HepG2 (cell line): Measurements from ENCODE around the gene XPO1. TPM values are rescaled to one million over a fixed set of nuclear protein-coding genes. Genes with fewer than 3 reads are reported as not detected.
A peak's percentile ranks its signal among the peaks of the same experiment; 100 is the strongest.

Source experiments
- ISX ChIP-seq: sonication (generic); formaldehyde crosslinking; conservative IDR thresholded peaks from 2 replicates; pipeline ENCODE4 v1.5.0; 2020; ENCODE audit warnings: missing genetic modification reagents
- KMT2B ChIP-seq: IDR thresholded peaks from 2 replicates; pipeline ENCODE4 v1.6.1; 2016; ENCODE audit warnings: missing genetic modification reagents, missing compliant biosample characterization
- MED13 ChIP-seq: sonication (generic); formaldehyde crosslinking; IDR thresholded peaks from 2 replicates; pipeline ENCODE4 v1.5.0; 2020; ENCODE audit warnings: missing genetic modification reagents
- MEIS2 ChIP-seq: sonication (generic); formaldehyde crosslinking; IDR thresholded peaks from 2 replicates; pipeline ENCODE4 v1.9.0; 2021; ENCODE audit warnings: mild to moderate bottlenecking, missing genetic modification reagents
- MIXL1 ChIP-seq: IDR thresholded peaks from 2 replicates; pipeline ENCODE4 v1.6.1; 2016
- NFE2 ChIP-seq: sonication (generic); formaldehyde crosslinking; IDR thresholded peaks from 2 replicates; pipeline ENCODE4 v1.4.0; 2020; ENCODE audit warnings: missing genetic modification reagents
- PAF1 ChIP-seq: IDR thresholded peaks from 2 replicates; pipeline ENCODE4 v1.6.1; 2016; ENCODE audit warnings: missing genetic modification reagents, missing compliant biosample characterization
- SCMH1 ChIP-seq: sonication (generic); formaldehyde crosslinking; IDR thresholded peaks from 2 replicates; pipeline ENCODE4 v1.9.0; 2021; ENCODE audit warnings: missing genetic modification reagents, mild to moderate bottlenecking, borderline replicate concordance
- TAF1 ChIP-seq: sonication (generic); formaldehyde crosslinking; IDR thresholded peaks from 2 replicates; pipeline ENCODE4 v1.4.0; 2020; ENCODE audit warnings: missing genetic modification reagents
- ZBTB20 ChIP-seq: sonication (generic); formaldehyde crosslinking; IDR thresholded peaks from 2 replicates; pipeline ENCODE4 v1.8.1; 2023; ENCODE audit warnings: missing genetic modification reagents, low read depth, mild to moderate bottlenecking, borderline replicate concordance
- ZMYM4 ChIP-seq: sonication (generic); formaldehyde crosslinking; IDR thresholded peaks from 2 replicates; pipeline ENCODE4 v1.8.1; 2023; ENCODE audit warnings: mild to moderate bottlenecking, missing genetic modification reagents
- polyA plus RNA-seq, 8 experiments: library from polyadenylated mRNA; depleted of rRNA in 3 of 8; stranded (reverse) in 7 of 8; unstranded in 1 of 8; fragments of >200 nt; fragmentation: Illumina TruSeq in 4 of 8; extraction: Trizol in 4 of 8; gene quantifications; 2 replicates each; pipeline versions ENCODE4 v1.2.1 to v1.2.3, GENCODE V29; 2011 to 2016; ENCODE audit warnings: low read depth in 4 of 8, missing spikeins in 1 of 8, mixed read lengths in 1 of 8; ENCODE audit not compliant: insufficient read depth in 1 of 8
- total RNA-seq, 5 experiments: library from RNA; depleted of rRNA; stranded (reverse); fragments of >200 nt; fragmentation: Illumina TruSeq; extraction: Trizol; gene quantifications; 2 replicates each; pipeline ENCODE4 v1.2.3, GENCODE V29; 2016; ENCODE audit warnings: low read depth in 1 of 5
- TF ChIP-seq, protein P1 (sequence below): IDR thresholded peaks from 2 replicates; pipeline ENCODE4 v1.6.1; 2012; ENCODE audit warnings: low read length, improper control_type of control experiment
- TF ChIP-seq, protein P2 (sequence below): sonication (generic); formaldehyde crosslinking; IDR thresholded peaks from 2 replicates; pipeline ENCODE4 v1.8.1; 2023; ENCODE audit warnings: mild to moderate bottlenecking, missing genetic modification reagents
- TF ChIP-seq, protein P3 (sequence below): sonication (generic); formaldehyde crosslinking; IDR thresholded peaks from 2 replicates; pipeline ENCODE4 v1.9.0; 2022; ENCODE audit warnings: missing genetic modification reagents, mild to moderate bottlenecking, borderline replicate concordance
- TF ChIP-seq, protein P4 (sequence below): sonication (generic); formaldehyde crosslinking; IDR thresholded peaks from 2 replicates; pipeline ENCODE4 v1.5.0; 2020; ENCODE audit warnings: missing genetic modification reagents, mild to moderate bottlenecking, borderline replicate concordance
- TF ChIP-seq, protein P5 (sequence below): sonication (generic); formaldehyde crosslinking; IDR thresholded peaks from 2 replicates; pipeline ENCODE4 v1.4.0; 2020; ENCODE audit warnings: missing genetic modification reagents
- TF ChIP-seq, protein P6 (sequence below): IDR thresholded peaks from 2 replicates; pipeline ENCODE4 v1.6.1; 2016; ENCODE audit warnings: low read depth, missing genetic modification reagents, missing compliant biosample characterization

XPO1 gene
- total and polyA plus RNA-seq, 2 of the 13 experiments (the other 11 are each of a cell fraction or from before 2014, with no cell fraction given): 67.4 to 212 TPM

DNA sequence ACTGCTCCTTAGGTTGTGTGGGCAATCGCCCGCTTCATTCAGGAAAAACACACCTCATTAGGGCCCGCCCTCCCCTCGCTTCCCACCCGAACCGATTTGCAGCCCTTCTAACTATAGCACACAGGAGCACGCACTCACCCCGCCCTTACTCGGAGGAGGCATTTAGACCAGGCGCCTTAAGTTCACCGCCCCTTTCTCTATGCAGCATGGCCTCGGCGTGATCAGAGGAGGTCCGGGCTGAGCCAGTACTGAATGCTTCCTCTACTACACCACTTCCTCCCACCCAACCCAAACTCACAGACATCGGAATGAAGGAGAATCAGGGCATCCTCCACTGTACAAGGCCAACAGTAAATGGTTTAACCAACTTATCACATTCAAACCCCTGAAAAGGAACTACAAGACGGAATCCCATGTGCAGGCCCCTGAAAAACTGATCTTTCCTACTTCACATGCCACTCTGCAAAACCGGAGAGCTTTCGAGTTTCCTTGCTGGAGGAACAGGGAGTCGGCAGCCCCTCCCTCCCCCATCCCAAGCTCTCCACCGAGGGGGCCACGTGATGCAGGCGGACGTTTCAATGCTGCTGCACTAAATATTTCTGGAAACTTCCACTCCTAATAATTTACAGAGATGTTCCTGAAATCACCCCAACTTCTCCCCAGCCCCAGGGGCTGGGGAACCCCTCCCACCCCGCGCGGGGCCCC is 1.4 kb downstream of the XPO1 start (continued):
- TF ChIP-seq, protein P1, sequence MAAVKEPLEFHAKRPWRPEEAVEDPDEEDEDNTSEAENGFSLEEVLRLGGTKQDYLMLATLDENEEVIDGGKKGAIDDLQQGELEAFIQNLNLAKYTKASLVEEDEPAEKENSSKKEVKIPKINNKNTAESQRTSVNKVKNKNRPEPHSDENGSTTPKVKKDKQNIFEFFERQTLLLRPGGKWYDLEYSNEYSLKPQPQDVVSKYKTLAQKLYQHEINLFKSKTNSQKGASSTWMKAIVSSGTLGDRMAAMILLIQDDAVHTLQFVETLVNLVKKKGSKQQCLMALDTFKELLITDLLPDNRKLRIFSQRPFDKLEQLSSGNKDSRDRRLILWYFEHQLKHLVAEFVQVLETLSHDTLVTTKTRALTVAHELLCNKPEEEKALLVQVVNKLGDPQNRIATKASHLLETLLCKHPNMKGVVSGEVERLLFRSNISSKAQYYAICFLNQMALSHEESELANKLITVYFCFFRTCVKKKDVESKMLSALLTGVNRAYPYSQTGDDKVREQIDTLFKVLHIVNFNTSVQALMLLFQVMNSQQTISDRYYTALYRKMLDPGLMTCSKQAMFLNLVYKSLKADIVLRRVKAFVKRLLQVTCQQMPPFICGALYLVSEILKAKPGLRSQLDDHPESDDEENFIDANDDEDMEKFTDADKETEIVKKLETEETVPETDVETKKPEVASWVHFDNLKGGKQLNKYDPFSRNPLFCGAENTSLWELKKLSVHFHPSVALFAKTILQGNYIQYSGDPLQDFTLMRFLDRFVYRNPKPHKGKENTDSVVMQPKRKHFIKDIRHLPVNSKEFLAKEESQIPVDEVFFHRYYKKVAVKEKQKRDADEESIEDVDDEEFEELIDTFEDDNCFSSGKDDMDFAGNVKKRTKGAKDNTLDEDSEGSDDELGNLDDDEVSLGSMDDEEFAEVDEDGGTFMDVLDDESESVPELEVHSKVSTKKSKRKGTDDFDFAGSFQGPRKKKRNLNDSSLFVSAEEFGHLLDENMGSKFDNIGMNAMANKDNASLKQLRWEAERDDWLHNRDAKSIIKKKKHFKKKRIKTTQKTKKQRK: no peak
- TF ChIP-seq, protein P2, sequence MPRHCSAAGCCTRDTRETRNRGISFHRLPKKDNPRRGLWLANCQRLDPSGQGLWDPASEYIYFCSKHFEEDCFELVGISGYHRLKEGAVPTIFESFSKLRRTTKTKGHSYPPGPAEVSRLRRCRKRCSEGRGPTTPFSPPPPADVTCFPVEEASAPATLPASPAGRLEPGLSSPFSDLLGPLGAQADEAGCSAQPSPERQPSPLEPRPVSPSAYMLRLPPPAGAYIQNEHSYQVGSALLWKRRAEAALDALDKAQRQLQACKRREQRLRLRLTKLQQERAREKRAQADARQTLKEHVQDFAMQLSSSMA (CRISPR knock-in tag): no peak
- TF ChIP-seq KMT2B (CRISPR knock-in tag) (peak; percentile 70), ISX (CRISPR knock-in tag) (no peak), TAF1 (peak; percentile 65; the same call in 1 of the 2 replicates), PAF1 (no peak), ZBTB20 (CRISPR knock-in tag) (peak; percentile 46; the same call in 1 of the 2 replicates), MED13 (no peak), MEIS2 (peak; percentile 28; the same call in 1 of the 2 replicates), NFE2 (CRISPR knock-in tag) (no peak), SCMH1 (no peak), MIXL1 (CRISPR knock-in tag) (peak; percentile 9; the same call in 1 of the 2 replicates), ZMYM4 (CRISPR knock-in tag) (peak; percentile 73)
- TF ChIP-seq, protein P3, sequence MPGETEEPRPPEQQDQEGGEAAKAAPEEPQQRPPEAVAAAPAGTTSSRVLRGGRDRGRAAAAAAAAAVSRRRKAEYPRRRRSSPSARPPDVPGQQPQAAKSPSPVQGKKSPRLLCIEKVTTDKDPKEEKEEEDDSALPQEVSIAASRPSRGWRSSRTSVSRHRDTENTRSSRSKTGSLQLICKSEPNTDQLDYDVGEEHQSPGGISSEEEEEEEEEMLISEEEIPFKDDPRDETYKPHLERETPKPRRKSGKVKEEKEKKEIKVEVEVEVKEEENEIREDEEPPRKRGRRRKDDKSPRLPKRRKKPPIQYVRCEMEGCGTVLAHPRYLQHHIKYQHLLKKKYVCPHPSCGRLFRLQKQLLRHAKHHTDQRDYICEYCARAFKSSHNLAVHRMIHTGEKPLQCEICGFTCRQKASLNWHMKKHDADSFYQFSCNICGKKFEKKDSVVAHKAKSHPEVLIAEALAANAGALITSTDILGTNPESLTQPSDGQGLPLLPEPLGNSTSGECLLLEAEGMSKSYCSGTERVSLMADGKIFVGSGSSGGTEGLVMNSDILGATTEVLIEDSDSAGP: peak; percentile 65; the same call in 1 of the 2 replicates
- TF ChIP-seq, protein P4, sequence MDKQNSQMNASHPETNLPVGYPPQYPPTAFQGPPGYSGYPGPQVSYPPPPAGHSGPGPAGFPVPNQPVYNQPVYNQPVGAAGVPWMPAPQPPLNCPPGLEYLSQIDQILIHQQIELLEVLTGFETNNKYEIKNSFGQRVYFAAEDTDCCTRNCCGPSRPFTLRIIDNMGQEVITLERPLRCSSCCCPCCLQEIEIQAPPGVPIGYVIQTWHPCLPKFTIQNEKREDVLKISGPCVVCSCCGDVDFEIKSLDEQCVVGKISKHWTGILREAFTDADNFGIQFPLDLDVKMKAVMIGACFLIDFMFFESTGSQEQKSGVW: no peak
- TF ChIP-seq, protein P5, sequence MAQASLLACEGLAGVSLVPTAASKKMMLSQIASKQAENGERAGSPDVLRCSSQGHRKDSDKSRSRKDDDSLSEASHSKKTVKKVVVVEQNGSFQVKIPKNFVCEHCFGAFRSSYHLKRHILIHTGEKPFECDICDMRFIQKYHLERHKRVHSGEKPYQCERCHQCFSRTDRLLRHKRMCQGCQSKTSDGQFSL: no peak
- TF ChIP-seq, protein P6, sequence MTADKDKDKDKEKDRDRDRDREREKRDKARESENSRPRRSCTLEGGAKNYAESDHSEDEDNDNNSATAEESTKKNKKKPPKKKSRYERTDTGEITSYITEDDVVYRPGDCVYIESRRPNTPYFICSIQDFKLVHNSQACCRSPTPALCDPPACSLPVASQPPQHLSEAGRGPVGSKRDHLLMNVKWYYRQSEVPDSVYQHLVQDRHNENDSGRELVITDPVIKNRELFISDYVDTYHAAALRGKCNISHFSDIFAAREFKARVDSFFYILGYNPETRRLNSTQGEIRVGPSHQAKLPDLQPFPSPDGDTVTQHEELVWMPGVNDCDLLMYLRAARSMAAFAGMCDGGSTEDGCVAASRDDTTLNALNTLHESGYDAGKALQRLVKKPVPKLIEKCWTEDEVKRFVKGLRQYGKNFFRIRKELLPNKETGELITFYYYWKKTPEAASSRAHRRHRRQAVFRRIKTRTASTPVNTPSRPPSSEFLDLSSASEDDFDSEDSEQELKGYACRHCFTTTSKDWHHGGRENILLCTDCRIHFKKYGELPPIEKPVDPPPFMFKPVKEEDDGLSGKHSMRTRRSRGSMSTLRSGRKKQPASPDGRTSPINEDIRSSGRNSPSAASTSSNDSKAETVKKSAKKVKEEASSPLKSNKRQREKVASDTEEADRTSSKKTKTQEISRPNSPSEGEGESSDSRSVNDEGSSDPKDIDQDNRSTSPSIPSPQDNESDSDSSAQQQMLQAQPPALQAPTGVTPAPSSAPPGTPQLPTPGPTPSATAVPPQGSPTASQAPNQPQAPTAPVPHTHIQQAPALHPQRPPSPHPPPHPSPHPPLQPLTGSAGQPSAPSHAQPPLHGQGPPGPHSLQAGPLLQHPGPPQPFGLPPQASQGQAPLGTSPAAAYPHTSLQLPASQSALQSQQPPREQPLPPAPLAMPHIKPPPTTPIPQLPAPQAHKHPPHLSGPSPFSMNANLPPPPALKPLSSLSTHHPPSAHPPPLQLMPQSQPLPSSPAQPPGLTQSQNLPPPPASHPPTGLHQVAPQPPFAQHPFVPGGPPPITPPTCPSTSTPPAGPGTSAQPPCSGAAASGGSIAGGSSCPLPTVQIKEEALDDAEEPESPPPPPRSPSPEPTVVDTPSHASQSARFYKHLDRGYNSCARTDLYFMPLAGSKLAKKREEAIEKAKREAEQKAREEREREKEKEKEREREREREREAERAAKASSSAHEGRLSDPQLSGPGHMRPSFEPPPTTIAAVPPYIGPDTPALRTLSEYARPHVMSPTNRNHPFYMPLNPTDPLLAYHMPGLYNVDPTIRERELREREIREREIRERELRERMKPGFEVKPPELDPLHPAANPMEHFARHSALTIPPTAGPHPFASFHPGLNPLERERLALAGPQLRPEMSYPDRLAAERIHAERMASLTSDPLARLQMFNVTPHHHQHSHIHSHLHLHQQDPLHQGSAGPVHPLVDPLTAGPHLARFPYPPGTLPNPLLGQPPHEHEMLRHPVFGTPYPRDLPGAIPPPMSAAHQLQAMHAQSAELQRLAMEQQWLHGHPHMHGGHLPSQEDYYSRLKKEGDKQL (CRISPR knock-in tag): peak; percentile 61; the same call in 1 of the 2 replicates
